Endodermal cell (in vitro differentiated cells): Measurements from ENCODE around the gene TCIRG1. TPM values are rescaled to one million over a fixed set of nuclear protein-coding genes. Genes with fewer than 3 reads are reported as not detected.

ENCODE experiments used
- DNase-seq: peaks from one replicate; pipeline ENCODE4 v3.0.0-alpha.2; 2017
- H3K27ac ChIP-seq: 2 replicates; pipeline ENCODE4 v1.5.1; 2013; ENCODE audit warnings: mild to moderate bottlenecking, low read depth, low read length, moderate library complexity
- H3K27me3 ChIP-seq: 2 replicates; pipeline ENCODE4 v1.6.1; 2013; ENCODE audit warnings: mild to moderate bottlenecking, low read length, moderate library complexity; ENCODE audit not compliant: insufficient read depth, control insufficient read depth, poor library complexity, severe bottlenecking
- H3K36me3 ChIP-seq: 2 replicates; pipeline ENCODE4 v1.7.0; 2013; ENCODE audit warnings: mild to moderate bottlenecking, low read length, moderate library complexity; ENCODE audit not compliant: control insufficient read depth, insufficient read depth
- H3K4me1 ChIP-seq: one replicate; pipeline ENCODE4 v1.7.0; 2013; ENCODE audit warnings: low read length; ENCODE audit not compliant: control insufficient read depth, insufficient read depth
- H3K4me3 ChIP-seq: 2 replicates; pipeline ENCODE4 v1.5.1; 2013; ENCODE audit warnings: mild to moderate bottlenecking, low read length, moderate library complexity
- H3K9ac ChIP-seq: 2 replicates; pipeline ENCODE4 v1.6.1; 2013; ENCODE audit warnings: mild to moderate bottlenecking, low read length, moderate library complexity; ENCODE audit not compliant: poor library complexity, severe bottlenecking; ENCODE audit errors: extremely low read depth
- H3K9me3 ChIP-seq: 2 replicates; pipeline ENCODE4 v1.6.1; 2013; ENCODE audit warnings: mild to moderate bottlenecking, low read length, moderate library complexity; ENCODE audit not compliant: control insufficient read depth
- H3K27ac Mint-ChIP-seq: 2 replicates; pipeline ENCODE4 v1.8.0; 2020; ENCODE audit warnings: mixed read lengths
- H3K27me3 Mint-ChIP-seq: 2 replicates; pipeline ENCODE4 v1.8.0; 2021; ENCODE audit warnings: mild to moderate bottlenecking, mixed read lengths; ENCODE audit not compliant: insufficient read depth
- H3K36me3 Mint-ChIP-seq: 2 replicates; pipeline ENCODE4 v1.8.0; 2020; ENCODE audit warnings: low read depth, mixed read lengths
- H3K4me1 Mint-ChIP-seq: 2 replicates; pipeline ENCODE4 v1.8.0; 2020; ENCODE audit warnings: mixed read lengths
- H3K4me3 Mint-ChIP-seq: 2 replicates; pipeline ENCODE4 v1.8.0; 2020; ENCODE audit warnings: mild to moderate bottlenecking, moderate library complexity, mixed read lengths
- H3K9me3 Mint-ChIP-seq: 2 replicates; pipeline ENCODE4 v1.8.0; 2020; ENCODE audit warnings: mild to moderate bottlenecking, mixed read lengths
- WGBS, 2 experiments: methylation state at CpG; one replicate each; pipeline versions ENCODE4 v1.1.5 to v1.1.7; 2013; ENCODE audit warnings: missing lambda C conversion rate in 2 of 2, mixed read lengths in 1 of 2; ENCODE audit not compliant: insufficient coverage in 1 of 2, insufficient read length in 1 of 2; 5-methylcytosine and 5-hydroxymethylcytosine counted together
- total RNA-seq, 2 donors: library from RNA; stranded (reverse); fragmentation: NEBNext Ultra II Directional in 1 of 2; extraction: Animal tissue kit (Norgen Biotek cat#: 25700) in 1 of 2; gene quantifications; 2 replicates in 1 of 2; 3 replicates in 1 of 2; pipeline ENCODE4 v1.2.1, GENCODE V29; 2021
- TF ChIP-seq, protein P1 (sequence below): fragments of 200-600 bp; sonication (generic); conservative IDR thresholded peaks from 2 replicates; pipeline ENCODE4 v1.5.0; 2021; ENCODE audit warnings: antibody characterized with exemption, mild to moderate bottlenecking

Gene TCIRG1
- total RNA-seq, 2 donors from 2014 or later: 61.6 to 70.4 TPM

DNA sequence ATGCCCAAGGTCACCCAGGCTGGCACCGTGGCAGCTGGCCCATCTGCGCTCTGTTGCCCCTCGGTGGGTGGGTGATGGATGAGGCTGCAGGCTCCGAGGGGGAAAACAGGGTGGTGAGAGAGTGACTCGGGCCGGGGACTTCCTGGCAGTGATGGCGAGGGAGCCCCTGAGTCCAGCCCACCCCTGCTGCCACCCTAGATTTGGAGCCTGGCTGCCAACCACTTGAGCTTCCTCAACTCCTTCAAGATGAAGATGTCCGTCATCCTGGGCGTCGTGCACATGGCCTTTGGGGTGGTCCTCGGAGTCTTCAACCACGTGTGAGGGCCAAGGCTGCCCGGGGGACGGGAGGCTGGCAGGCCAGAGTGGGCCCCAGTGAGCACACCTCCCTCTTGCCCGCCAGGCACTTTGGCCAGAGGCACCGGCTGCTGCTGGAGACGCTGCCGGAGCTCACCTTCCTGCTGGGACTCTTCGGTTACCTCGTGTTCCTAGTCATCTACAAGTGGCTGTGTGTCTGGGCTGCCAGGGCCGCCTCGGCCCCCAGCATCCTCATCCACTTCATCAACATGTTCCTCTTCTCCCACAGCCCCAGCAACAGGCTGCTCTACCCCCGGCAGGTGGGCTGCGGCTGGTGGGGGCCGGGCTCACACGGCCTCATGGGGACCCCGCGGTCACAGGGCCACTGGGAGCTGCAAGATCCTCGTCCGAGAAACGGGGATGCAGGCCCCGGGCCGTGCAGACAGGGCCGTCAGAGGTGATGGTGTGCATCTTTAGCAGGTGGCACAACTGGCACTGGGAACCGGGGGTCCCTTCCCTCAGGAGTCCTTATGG, 10.1 kb downstream of the TCIRG1 start:
- no peaks in the 10 kb centered on the region for H3K4me1 ChIP-seq
- H3K27ac Mint-ChIP-seq: no peak overlapping the region

DNA sequence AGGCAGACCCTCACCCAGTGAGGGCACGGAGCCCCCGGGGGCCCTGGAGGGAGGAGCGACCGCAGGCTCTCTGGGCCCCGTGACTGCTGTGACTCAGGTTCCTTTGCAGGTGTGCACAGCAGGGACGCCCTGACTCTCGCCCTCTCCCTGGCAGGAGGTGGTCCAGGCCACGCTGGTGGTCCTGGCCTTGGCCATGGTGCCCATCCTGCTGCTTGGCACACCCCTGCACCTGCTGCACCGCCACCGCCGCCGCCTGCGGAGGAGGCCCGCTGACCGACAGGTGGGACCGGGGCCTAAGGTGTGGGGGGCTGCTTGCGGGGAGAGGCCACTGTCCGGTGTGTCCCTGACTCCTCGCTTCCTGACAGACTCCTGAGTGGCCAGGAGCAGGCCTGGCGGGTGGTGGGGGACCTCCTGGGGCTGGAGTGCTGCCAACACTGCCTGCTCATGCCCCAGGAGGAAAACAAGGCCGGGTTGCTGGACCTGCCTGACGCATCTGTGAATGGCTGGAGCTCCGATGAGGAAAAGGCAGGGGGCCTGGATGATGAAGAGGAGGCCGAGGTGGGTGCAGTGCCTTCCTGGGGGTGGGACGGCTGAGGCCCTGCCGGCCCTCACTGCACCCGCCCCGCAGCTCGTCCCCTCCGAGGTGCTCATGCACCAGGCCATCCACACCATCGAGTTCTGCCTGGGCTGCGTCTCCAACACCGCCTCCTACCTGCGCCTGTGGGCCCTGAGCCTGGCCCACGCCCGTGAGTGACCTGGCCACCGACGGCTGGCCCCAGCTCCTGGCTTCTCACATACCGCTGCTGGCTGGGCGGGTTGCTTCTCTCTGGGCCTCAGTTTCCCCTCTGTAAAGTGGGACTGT, 10.9 kb downstream of the TCIRG1 start:
- no peaks in the 10 kb centered on the region for H3K9me3 Mint-ChIP-seq
- H3K4me3 Mint-ChIP-seq: no peak overlapping the region
- peaks cover 7% of the 10 kb centered on the region for H3K36me3 Mint-ChIP-seq
- Histone ChIP-seq H3K4me1 (no peaks in the 10 kb centered on the region), H3K9me3 (no peaks in the 10 kb centered on the region), H3K36me3 (no peaks in the 10 kb centered on the region), H3K27ac (no peak overlapping the region), H3K27me3 (no peaks in the 10 kb centered on the region), H3K9ac (no peak overlapping the region), H3K4me3 (no peak overlapping the region)
- peaks cover 6% of the 10 kb centered on the region for H3K4me1 Mint-ChIP-seq
- H3K27me3 Mint-ChIP-seq: no peaks in the 10 kb centered on the region
- TF ChIP-seq, protein P1, sequence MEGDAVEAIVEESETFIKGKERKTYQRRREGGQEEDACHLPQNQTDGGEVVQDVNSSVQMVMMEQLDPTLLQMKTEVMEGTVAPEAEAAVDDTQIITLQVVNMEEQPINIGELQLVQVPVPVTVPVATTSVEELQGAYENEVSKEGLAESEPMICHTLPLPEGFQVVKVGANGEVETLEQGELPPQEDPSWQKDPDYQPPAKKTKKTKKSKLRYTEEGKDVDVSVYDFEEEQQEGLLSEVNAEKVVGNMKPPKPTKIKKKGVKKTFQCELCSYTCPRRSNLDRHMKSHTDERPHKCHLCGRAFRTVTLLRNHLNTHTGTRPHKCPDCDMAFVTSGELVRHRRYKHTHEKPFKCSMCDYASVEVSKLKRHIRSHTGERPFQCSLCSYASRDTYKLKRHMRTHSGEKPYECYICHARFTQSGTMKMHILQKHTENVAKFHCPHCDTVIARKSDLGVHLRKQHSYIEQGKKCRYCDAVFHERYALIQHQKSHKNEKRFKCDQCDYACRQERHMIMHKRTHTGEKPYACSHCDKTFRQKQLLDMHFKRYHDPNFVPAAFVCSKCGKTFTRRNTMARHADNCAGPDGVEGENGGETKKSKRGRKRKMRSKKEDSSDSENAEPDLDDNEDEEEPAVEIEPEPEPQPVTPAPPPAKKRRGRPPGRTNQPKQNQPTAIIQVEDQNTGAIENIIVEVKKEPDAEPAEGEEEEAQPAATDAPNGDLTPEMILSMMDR: peak; percentile 26
- DNase-seq: peak; percentile 35
- 93 to 96% methylated on average over 30 to 40 of the region's 40 CpGs for WGBS, 2 experiments
- no peak overlapping the region for H3K27ac Mint-ChIP-seq

More for the DNA sequence above, 10.1 kb downstream of the TCIRG1 start:
- Histone ChIP-seq H3K9ac (no peak overlapping the region), H3K9me3 (no peaks in the 10 kb centered on the region), H3K27me3 (no peaks in the 10 kb centered on the region), H3K36me3 (no peaks in the 10 kb centered on the region), H3K27ac (no peak overlapping the region), H3K4me3 (no peak overlapping the region)
- H3K4me1 Mint-ChIP-seq: peaks cover 6% of the 10 kb centered on the region
- H3K4me3 Mint-ChIP-seq: no peak overlapping the region
- peaks cover 7% of the 10 kb centered on the region for H3K36me3 Mint-ChIP-seq
- no peaks in the 10 kb centered on the region for H3K9me3 Mint-ChIP-seq
- WGBS, 2 experiments: 89 to 92% methylated on average over 18 to 35 of the region's 35 CpGs
- TF ChIP-seq, protein P1: no peak
- peak; percentile 39 for DNase-seq
- no peaks in the 10 kb centered on the region for H3K27me3 Mint-ChIP-seq

DNA sequence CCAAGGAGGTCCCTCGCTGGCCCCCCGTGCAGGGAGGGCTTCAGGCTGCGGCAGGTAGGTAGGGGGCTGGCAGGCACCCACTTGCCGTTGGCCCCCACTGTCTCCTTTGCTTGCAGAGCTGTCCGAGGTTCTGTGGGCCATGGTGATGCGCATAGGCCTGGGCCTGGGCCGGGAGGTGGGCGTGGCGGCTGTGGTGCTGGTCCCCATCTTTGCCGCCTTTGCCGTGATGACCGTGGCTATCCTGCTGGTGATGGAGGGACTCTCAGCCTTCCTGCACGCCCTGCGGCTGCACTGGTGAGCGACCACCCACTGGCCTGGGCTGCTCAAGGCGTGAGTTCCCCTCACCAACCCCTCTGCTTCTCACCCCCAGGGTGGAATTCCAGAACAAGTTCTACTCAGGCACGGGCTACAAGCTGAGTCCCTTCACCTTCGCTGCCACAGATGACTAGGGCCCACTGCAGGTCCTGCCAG, 11.6 kb downstream of the TCIRG1 start:
- Mint-ChIP-seq H3K36me3 (peaks cover 5% of the 10 kb centered on the region), H3K27me3 (no peaks in the 10 kb centered on the region), H3K4me1 (peaks cover 6% of the 10 kb centered on the region), H3K27ac (peak overlapping the region; percentile 76), H3K9me3 (no peaks in the 10 kb centered on the region), H3K4me3 (no peak overlapping the region)
- no peak for DNase-seq
- H3K9ac ChIP-seq: no peak overlapping the region
- H3K4me1 ChIP-seq: no peaks in the 10 kb centered on the region
- H3K27me3 ChIP-seq: no peaks in the 10 kb centered on the region
- H3K4me3 ChIP-seq: no peak overlapping the region
- H3K9me3 ChIP-seq: no peaks in the 10 kb centered on the region
- TF ChIP-seq, protein P1: no peak
- 91 to 98% methylated on average over 15 to 18 of the region's 18 CpGs for WGBS, 2 experiments
- no peak overlapping the region for H3K27ac ChIP-seq
- H3K36me3 ChIP-seq: no peaks in the 10 kb centered on the region
